ENCODE results near the gene BMI1. TPM values are rescaled to one million over a fixed set of nuclear protein-coding genes. Genes with fewer than 3 reads are reported as not detected.

The BMI1 gene
- total and polyA plus RNA-seq, 7 donors: 16.3 to 123 (median 58.9) TPM

- Histone ChIP-seq H3K27me3 (peaks cover 0 to 19% (median 0%) of the 10 kb centered on the region in 3 donors), H3K36me3 (peaks cover 3 to 35% (median 9%) of the 10 kb centered on the region in 4 donors), H3K4me3 (peak overlapping the region; percentile 40 to 61 (median 60)), H3K9me3 (no peaks in the 10 kb centered on the region), H3K27ac (peak overlapping the region; percentile 75 to 83 (median 80)), H3K4me1 (peaks cover 0 to 42% (median 37%) of the 10 kb centered on the region in 4 donors)
- WGBS, 2 donors: 1 to 2% methylated on average over 9 of the region's 9 CpGs
- intact Hi-C loops (cut with DNase I): loop anchor here (5.0 to 10.0 kb wide), 5 partner anchors 112 to 793 kb away; partner anchors contain the start of genes MLLT10 and MSRB2
- DNase-seq: no peak
- TF ChIP-seq POLR2A (IDR thresholded peaks at IDR 0.05): no peak
- TF ChIP-seq CTCF (IDR thresholded peaks at IDR 0.05): no peak
- no peak for TF ChIP-seq POLR2AphosphoS5 (IDR thresholded peaks at IDR 0.05)
- TF ChIP-seq EP300 (IDR thresholded peaks at IDR 0.05): no peak
Measured at GRCh38 chr10:22324893-22325271, 4.0 kb downstream of the BMI1 start.

GRCh38 chr10:22325272-22326144 is 4.6 kb downstream of the BMI1 start:
- H3K4me3 ChIP-seq: peak overlapping the region; percentile 40 to 61 (median 60)
- peak in 1 of 4 donors; percentile 29 for TF ChIP-seq POLR2AphosphoS5 (IDR thresholded peaks at IDR 0.05)
- TF ChIP-seq EP300 (IDR thresholded peaks at IDR 0.05): no peak
- peaks cover 0 to 19% (median 0%) of the 10 kb centered on the region in 3 donors for H3K27me3 ChIP-seq
- WGBS, 2 donors: 1% methylated on average over 92 of the region's 92 CpGs
- H3K4me1 ChIP-seq: peaks cover 0 to 39% (median 35%) of the 10 kb centered on the region in 4 donors
- DNase-seq: peak; percentile 87
- intact Hi-C loops (cut with DNase I): loop anchor here (5.0 to 10.0 kb wide), 3 partner anchors 379 to 769 kb away; partner anchors contain the start of gene MSRB2
- peaks cover 5 to 40% (median 9%) of the 10 kb centered on the region in 4 donors for H3K36me3 ChIP-seq
- peak overlapping the region; percentile 75 to 83 (median 80) for H3K27ac ChIP-seq
- H3K9me3 ChIP-seq: no peaks in the 10 kb centered on the region

GRCh38 chr10:22326145-22326702 is 5.3 kb downstream of the BMI1 start:
- WGBS, 2 donors: 67 to 68% methylated on average over 8 of the region's 8 CpGs
- Histone ChIP-seq H3K9me3 (no peaks in the 10 kb centered on the region), H3K27ac (peak overlapping the region; percentile 75 to 83 (median 80)), H3K27me3 (peaks cover 0 to 19% (median 0%) of the 10 kb centered on the region in 3 donors), H3K4me1 (peaks cover 0 to 39% (median 35%) of the 10 kb centered on the region in 4 donors), H3K4me3 (peak overlapping the region; percentile 40 to 61 (median 60)), H3K36me3 (peaks cover 5 to 40% (median 9%) of the 10 kb centered on the region in 4 donors)
- TF ChIP-seq POLR2A (IDR thresholded peaks at IDR 0.05) (no peak), POLR2AphosphoS5 (IDR thresholded peaks at IDR 0.05) (no peak), CTCF (IDR thresholded peaks at IDR 0.05) (no peak), EP300 (IDR thresholded peaks at IDR 0.05) (no peak)
- DNase-seq: no peak
- intact Hi-C loops (cut with DNase I): loop anchor here (5.0 to 10.0 kb wide), 3 partner anchors 379 to 769 kb away; partner anchors contain the start of gene MSRB2

- Histone ChIP-seq H3K27ac (no peak overlapping the region), H3K4me1 (peaks cover 0 to 20% (median 18%) of the 10 kb centered on the region in 4 donors), H3K4me3 (no peak overlapping the region), H3K36me3 (peaks cover 5 to 40% (median 9%) of the 10 kb centered on the region in 4 donors), H3K27me3 (peaks cover 2 to 8% (median 7%) of the 10 kb centered on the region in 3 donors), H3K9me3 (no peaks in the 10 kb centered on the region)
- no peak for DNase-seq
- TF ChIP-seq POLR2AphosphoS5 (IDR thresholded peaks at IDR 0.05) (no peak), EP300 (IDR thresholded peaks at IDR 0.05) (no peak), CTCF (IDR thresholded peaks at IDR 0.05) (no peak), POLR2A (IDR thresholded peaks at IDR 0.05) (no peak)
- 92 to 94% methylated on average over 3 of the region's 3 CpGs for WGBS, 2 donors
- intact Hi-C loops (cut with DNase I): loop anchor here (5.0 to 10.0 kb wide), 3 partner anchors 376 to 766 kb away; partner anchors contain the start of gene MSRB2
Measured at GRCh38 chr10:22329150-22329549, 8.3 kb downstream of the BMI1 start.

Data from sigmoid colon (tissue), 7 donors.